ENCODE measurements around the gene PPP1R16B. TPM values are rescaled to one million over a fixed set of nuclear protein-coding genes. Genes with fewer than 3 reads are reported as not detected.

The PPP1R16B gene
- total and polyA plus RNA-seq, 7 experiments from 2014 or later, result 11.4 to 75.4 (median 21.5) TPM

DNA sequence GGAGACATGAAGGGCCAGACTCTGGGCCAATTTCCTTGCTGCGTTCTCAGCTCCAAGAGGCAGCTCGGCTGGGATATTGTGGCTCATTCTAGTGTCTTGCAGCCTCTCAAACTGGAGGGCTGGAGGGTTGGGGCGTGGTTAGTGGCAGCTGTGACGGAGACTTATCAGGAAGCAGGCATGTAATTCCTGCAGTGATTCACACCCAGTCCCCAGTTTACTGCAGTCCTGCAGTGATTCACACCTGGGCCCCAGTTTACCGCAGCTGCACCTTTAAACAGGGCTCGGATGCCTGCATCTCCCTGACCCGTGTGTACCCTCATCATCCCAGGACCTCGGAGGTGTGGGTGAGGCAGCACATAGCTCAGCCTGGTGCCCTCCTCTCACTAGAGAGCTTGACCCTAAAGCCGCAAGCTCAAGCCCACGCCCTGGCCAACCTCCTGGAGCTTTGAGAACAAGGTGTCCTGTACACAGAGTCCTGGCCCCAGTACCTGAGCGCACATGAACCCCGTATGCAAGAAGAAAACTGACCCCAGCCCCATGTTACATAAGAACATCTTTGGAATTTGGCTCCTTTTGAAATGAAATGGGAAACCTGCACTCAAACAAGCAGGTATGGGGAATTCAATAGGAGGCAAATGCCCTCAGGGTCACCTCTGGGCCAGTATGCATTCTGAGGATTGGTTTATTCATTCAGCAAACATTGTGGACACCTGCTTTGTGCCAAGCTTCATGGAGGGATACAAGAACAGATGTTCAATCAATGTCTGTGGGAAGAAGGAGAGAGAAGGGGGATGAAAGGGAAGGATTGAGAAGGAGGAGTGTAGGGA, 65.4 kb downstream of the PPP1R16B start:
- H3K9me3 ChIP-seq (ENCODE audit: control insufficient read depth in 2 of 3, low read length in 3 of 3), result no peaks in the 10 kb centered on the region
- DNase-seq (no peak), ATAC-seq (no peak)
- no peaks in the 10 kb centered on the region for H3K36me3 ChIP-seq (ENCODE audit: control insufficient read depth in 2 of 3, insufficient read depth in 3 of 3, low read length in 3 of 3)
- peaks cover 41 to 58% of the 10 kb centered on the region in 2 donors for H3K4me1 ChIP-seq (ENCODE audit: control insufficient read depth in 2 of 2, insufficient read depth in 2 of 2, low read length in 2 of 2)
- Mint-ChIP-seq H3K9me3 (peaks cover 0 to 2% (median 0%) of the 10 kb centered on the region in 11 donors), H3K4me1 (peaks cover 56 to 79% (median 62%) of the 10 kb centered on the region in 7 donors), H3K27me3 (no peaks in the 10 kb centered on the region), H3K27ac (peak overlapping the region in 6 of 9 donors; percentile 0 to 68 (median 65)), H3K36me3 (peaks cover 3 to 27% (median 17%) of the 10 kb centered on the region in 5 donors), H3K4me3 (peak overlapping the region in 5 of 10 donors; percentile 5 to 74 (median 26))
- no peak overlapping the region for H3K4me3 ChIP-seq (ENCODE audit: low read length)
- H3K27me3 ChIP-seq (ENCODE audit: control insufficient read depth in 2 of 2, insufficient read depth in 2 of 2, low read length in 2 of 2), result no peaks in the 10 kb centered on the region
- ChIA-PET POLR2A (interaction anchor here (0.6 to 1.0 kb wide), 3 partner anchors 15 to 66 kb away, joined by 3 to 6 read pairs (median 4); no protein-coding TSS in a partner anchor), CTCF (interaction anchor here (1.6 kb wide), 1 partner anchor 22 kb away, joined by 5 read pairs; no protein-coding TSS in a partner anchor)
- no peak overlapping the region for H3K27ac ChIP-seq (ENCODE audit: low read depth, low read length)
- intact Hi-C loops (cut with micrococcal nuclease), result loop anchor here in 1 of 2 donors (5.0 kb wide), 1 partner anchor 44 kb away; no protein-coding TSS in a partner anchor

DNA sequence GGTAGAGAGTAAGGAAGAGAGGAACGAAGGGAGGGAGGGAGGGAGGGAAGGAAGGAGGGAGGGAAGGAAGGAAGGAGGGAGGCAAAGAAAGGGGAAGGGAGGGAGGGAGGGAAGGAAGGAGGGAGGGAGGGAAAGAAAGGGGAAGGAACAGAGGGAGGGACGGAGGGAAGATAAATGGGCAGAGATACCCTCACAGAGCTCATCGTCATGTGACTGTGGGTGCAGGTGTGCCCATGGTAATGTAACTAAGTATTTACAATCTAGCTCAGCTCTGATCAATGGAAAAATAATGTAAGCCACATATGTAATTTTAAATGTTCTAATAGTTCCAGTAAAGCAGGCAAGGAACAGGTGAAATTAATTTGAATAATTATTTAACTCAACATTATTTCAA, 66.1 kb downstream of the PPP1R16B start:
- peaks cover 0 to 2% (median 0%) of the 10 kb centered on the region in 11 donors for H3K9me3 Mint-ChIP-seq
- peaks cover 46 to 65% of the 10 kb centered on the region in 2 donors for H3K4me1 ChIP-seq (ENCODE audit: control insufficient read depth in 2 of 2, insufficient read depth in 2 of 2, low read length in 2 of 2)
- no peak overlapping the region for H3K4me3 ChIP-seq (ENCODE audit: low read length)
- ChIA-PET POLR2A (no interaction called here), CTCF (interaction anchor here (1.6 kb wide), 1 partner anchor 21 kb away, joined by 5 read pairs; no protein-coding TSS in a partner anchor)
- peaks cover 56 to 84% (median 69%) of the 10 kb centered on the region in 7 donors for H3K4me1 Mint-ChIP-seq
- no peaks in the 10 kb centered on the region for H3K27me3 ChIP-seq (ENCODE audit: control insufficient read depth in 2 of 2, insufficient read depth in 2 of 2, low read length in 2 of 2)
- H3K36me3 ChIP-seq (ENCODE audit: control insufficient read depth in 2 of 3, insufficient read depth in 3 of 3, low read length in 3 of 3), result no peaks in the 10 kb centered on the region
- H3K4me3 Mint-ChIP-seq, result peak overlapping the region in 2 of 10 donors; percentile 9 to 74
- intact Hi-C loops (cut with micrococcal nuclease), result loop anchor here in 1 of 2 donors (5.0 kb wide), 1 partner anchor 44 kb away; no protein-coding TSS in a partner anchor
- ATAC-seq, result no peak
- H3K27me3 Mint-ChIP-seq, result no peaks in the 10 kb centered on the region
- no peaks in the 10 kb centered on the region for H3K9me3 ChIP-seq (ENCODE audit: control insufficient read depth in 2 of 3, low read length in 3 of 3)
- peaks cover 3 to 27% (median 17%) of the 10 kb centered on the region in 5 donors for H3K36me3 Mint-ChIP-seq
- H3K27ac Mint-ChIP-seq, result peak overlapping the region in 4 of 9 donors; percentile 54 to 92 (median 78)
- H3K27ac ChIP-seq (ENCODE audit: low read depth, low read length), result no peak overlapping the region
- no peak for DNase-seq

GRCh38 chr20:38872036-38872435, 66.5 kb downstream of the PPP1R16B start:
- no peak overlapping the region for H3K27ac ChIP-seq (ENCODE audit: low read depth, low read length)
- ChIA-PET CTCF (interaction anchor here (1.0 kb wide), 1 partner anchor 67 kb away, joined by 4 read pairs; the partner anchor contains the start of gene PPP1R16B), POLR2A (interaction anchor here (5.0 kb wide), 1 partner anchor 66 kb away, joined by 50 read pairs; the partner anchor contains the start of gene PPP1R16B)
- H3K4me3 Mint-ChIP-seq, result peak overlapping the region; percentile 67 to 94 (median 74)
- H3K9me3 ChIP-seq (ENCODE audit: control insufficient read depth in 2 of 3, low read length in 3 of 3), result no peaks in the 10 kb centered on the region
- H3K36me3 Mint-ChIP-seq, result peaks cover under 1 to 24% (median 13%) of the 10 kb centered on the region in 5 donors
- ATAC-seq, result no peak
- peaks cover 46 to 69% of the 10 kb centered on the region in 2 donors for H3K4me1 ChIP-seq (ENCODE audit: control insufficient read depth in 2 of 2, insufficient read depth in 2 of 2, low read length in 2 of 2)
- no peaks in the 10 kb centered on the region for H3K36me3 ChIP-seq (ENCODE audit: control insufficient read depth in 2 of 3, insufficient read depth in 3 of 3, low read length in 3 of 3)
- peak overlapping the region; percentile 32 for H3K4me3 ChIP-seq (ENCODE audit: low read length)
- peaks cover 0 to 2% (median 0%) of the 10 kb centered on the region in 11 donors for H3K9me3 Mint-ChIP-seq
- DNase-seq, result no peak
- H3K27ac Mint-ChIP-seq, result peak overlapping the region; percentile 84 to 95 (median 92)
- H3K4me1 Mint-ChIP-seq, result peaks cover 56 to 85% (median 68%) of the 10 kb centered on the region in 7 donors
- no peaks in the 10 kb centered on the region for H3K27me3 Mint-ChIP-seq
- intact Hi-C loops (cut with micrococcal nuclease), result loop anchor here (2.0 to 5.0 kb wide), 3 partner anchors 13 to 55 kb away; partner anchors contain the start of gene FAM83D (in 1 of the 2)
- H3K27me3 ChIP-seq (ENCODE audit: control insufficient read depth in 2 of 2, insufficient read depth in 2 of 2, low read length in 2 of 2), result no peaks in the 10 kb centered on the region

- intact Hi-C loops (cut with micrococcal nuclease), result loop anchor here (1.0 to 5.0 kb wide), 6 partner anchors 9 to 67 kb away; partner anchors contain the start of genes FAM83D (in 1 of the 2) and PPP1R16B (in 1 of the 2)
Observed at GRCh38 chr20:38872491-38873049, 67.1 kb downstream of the PPP1R16B start.

GRCh38 chr20:38873050-38873581, 67.6 kb downstream of the PPP1R16B start:
- H3K9me3 ChIP-seq (ENCODE audit: control insufficient read depth in 2 of 3, low read length in 3 of 3), result no peaks in the 10 kb centered on the region
- CTCF ChIA-PET, result interaction anchor here (1.0 to 1.5 kb wide), 3 partner anchors 20 to 68 kb away, joined by 4 to 5 read pairs (median 4); partner anchors contain the start of gene PPP1R16B
- H3K27me3 ChIP-seq (ENCODE audit: control insufficient read depth in 2 of 2, insufficient read depth in 2 of 2, low read length in 2 of 2), result no peaks in the 10 kb centered on the region
- Mint-ChIP-seq H3K9me3 (peaks cover 0 to 2% (median 0%) of the 10 kb centered on the region in 11 donors), H3K27ac (peak overlapping the region; percentile 84 to 95 (median 92)), H3K36me3 (peaks cover 0 to 21% (median 8%) of the 10 kb centered on the region in 5 donors), H3K4me1 (peaks cover 60 to 86% (median 76%) of the 10 kb centered on the region in 7 donors), H3K27me3 (no peaks in the 10 kb centered on the region), H3K4me3 (peak overlapping the region; percentile 67 to 94 (median 74))
- POLR2A ChIA-PET, result interaction anchor here (0.7 to 5.0 kb wide), 4 partner anchors 13 to 72 kb away, joined by 3 to 50 read pairs (median 3); partner anchors contain the start of gene PPP1R16B
- H3K36me3 ChIP-seq (ENCODE audit: control insufficient read depth in 2 of 3, insufficient read depth in 3 of 3, low read length in 3 of 3), result no peaks in the 10 kb centered on the region
- H3K4me3 ChIP-seq (ENCODE audit: low read length), result peak overlapping the region; percentile 32
- DNase-seq (peak in 8 of 9 donors; percentile 23 to 80 (median 44)), ATAC-seq (peak; percentile 74)
- H3K4me1 ChIP-seq (ENCODE audit: control insufficient read depth in 2 of 2, insufficient read depth in 2 of 2, low read length in 2 of 2), result peaks cover 46 to 69% of the 10 kb centered on the region in 2 donors
- peak overlapping the region; percentile 56 for H3K27ac ChIP-seq (ENCODE audit: low read depth, low read length)
- intact Hi-C loops (cut with micrococcal nuclease), result loop anchor here (1.0 to 5.0 kb wide), 6 partner anchors 10 to 68 kb away; partner anchors contain the start of genes FAM83D (in 1 of the 2) and PPP1R16B (in 1 of the 2)

More at GRCh38 chr20:38872491-38873049, 67.1 kb downstream of the PPP1R16B start:
- peak overlapping the region; percentile 56 for H3K27ac ChIP-seq (ENCODE audit: low read depth, low read length)
- peaks cover 46 to 69% of the 10 kb centered on the region in 2 donors for H3K4me1 ChIP-seq (ENCODE audit: control insufficient read depth in 2 of 2, insufficient read depth in 2 of 2, low read length in 2 of 2)
- CTCF ChIA-PET, result interaction anchor here (1.0 to 1.5 kb wide), 3 partner anchors 21 to 68 kb away, joined by 4 to 5 read pairs (median 4); partner anchors contain the start of gene PPP1R16B
- ATAC-seq (no peak), DNase-seq (no peak)
- Mint-ChIP-seq H3K4me1 (peaks cover 58 to 87% (median 70%) of the 10 kb centered on the region in 7 donors), H3K27ac (peak overlapping the region; percentile 84 to 95 (median 92)), H3K4me3 (peak overlapping the region; percentile 67 to 94 (median 74)), H3K36me3 (peaks cover 0 to 24% (median 13%) of the 10 kb centered on the region in 5 donors), H3K9me3 (peaks cover 0 to 2% (median 0%) of the 10 kb centered on the region in 11 donors), H3K27me3 (no peaks in the 10 kb centered on the region)
- H3K9me3 ChIP-seq (ENCODE audit: control insufficient read depth in 2 of 3, low read length in 3 of 3), result no peaks in the 10 kb centered on the region
- H3K4me3 ChIP-seq (ENCODE audit: low read length), result peak overlapping the region; percentile 32
- POLR2A ChIA-PET, result interaction anchor here (0.9 to 5.0 kb wide), 2 partner anchors 12 to 66 kb away, joined by 3 to 50 read pairs; partner anchors contain the start of gene PPP1R16B
- H3K27me3 ChIP-seq (ENCODE audit: control insufficient read depth in 2 of 2, insufficient read depth in 2 of 2, low read length in 2 of 2), result no peaks in the 10 kb centered on the region
- H3K36me3 ChIP-seq (ENCODE audit: control insufficient read depth in 2 of 3, insufficient read depth in 3 of 3, low read length in 3 of 3), result no peaks in the 10 kb centered on the region
